Type B pancreatic cell (in vitro differentiated cells): ENCODE measurements around the gene RPL23. TPM values are rescaled to one million over a fixed set of nuclear protein-coding genes. Genes with fewer than 3 reads are reported as not detected.

ENCODE experiments used
- DNase-seq: peaks from one replicate; pipeline ENCODE4 v3.0.0; 2021; ENCODE audit warnings: mixed read lengths; ENCODE audit not compliant: unreplicated experiment; ENCODE audit errors: extremely low spot score
- H3K27ac Mint-ChIP-seq: 2 replicates; pipeline ENCODE4 v1.8.0; 2021; ENCODE audit warnings: mild to moderate bottlenecking, mixed read lengths
- H3K27me3 Mint-ChIP-seq: 2 replicates; pipeline ENCODE4 v1.8.0; 2021; ENCODE audit warnings: mixed read lengths
- H3K36me3 Mint-ChIP-seq: 2 replicates; pipeline ENCODE4 v1.8.0; 2021; ENCODE audit warnings: mixed read lengths
- H3K4me1 Mint-ChIP-seq: one replicate; pipeline ENCODE4 v1.8.0; 2021; ENCODE audit warnings: mixed read lengths; ENCODE audit not compliant: unreplicated experiment
- H3K4me3 Mint-ChIP-seq: 2 replicates; pipeline ENCODE4 v1.8.0; 2021; ENCODE audit warnings: mild to moderate bottlenecking, mixed read lengths
- H3K9me3 Mint-ChIP-seq: 2 replicates; pipeline ENCODE4 v1.8.0; 2021; ENCODE audit warnings: mixed read lengths
- total RNA-seq: library from RNA; stranded (reverse); gene quantifications from 2 replicates; pipeline ENCODE4 v1.2.1, GENCODE V29; 2021; ENCODE audit warnings: low replicate concordance
- TF ChIP-seq, protein P1 (sequence below): fragments of 200-600 bp; sonication (generic); conservative IDR thresholded peaks from 2 replicates; pipeline ENCODE4 v1.5.0; 2021; ENCODE audit warnings: antibody characterized with exemption, mild to moderate bottlenecking

The RPL23 gene
- total RNA-seq, 1 donor from 2014 or later, result 1,925 TPM

DNA sequence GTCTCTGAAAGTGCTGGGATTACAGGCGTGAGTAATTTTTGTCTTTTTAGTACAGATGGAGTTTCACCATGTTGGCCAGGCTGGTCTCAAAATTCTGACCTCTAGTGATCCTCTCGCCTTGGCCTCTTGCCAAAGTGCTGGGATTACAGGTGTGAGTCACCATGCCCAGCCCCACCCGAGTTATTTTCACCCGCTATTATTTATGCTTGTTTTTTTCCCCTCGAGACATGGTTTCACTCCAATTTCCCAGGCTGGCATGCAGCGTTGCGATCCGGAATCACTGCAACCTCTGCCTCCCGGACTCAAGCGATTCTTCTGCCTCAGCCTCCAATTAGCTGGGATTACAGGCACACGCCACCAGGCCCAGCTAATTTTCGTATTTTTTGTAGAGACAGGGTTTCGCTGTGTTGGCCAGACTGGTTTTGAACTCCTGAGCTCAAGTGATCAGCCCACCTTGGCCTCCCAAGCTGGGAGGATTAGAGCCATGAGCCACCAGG is 9.2 kb downstream of the RPL23 start:
- Mint-ChIP-seq H3K36me3 (peaks cover 15% of the 10 kb centered on the region), H3K27me3 (no peaks in the 10 kb centered on the region), H3K27ac (no peak overlapping the region), H3K4me1 (peaks cover 4% of the 10 kb centered on the region), H3K9me3 (no peaks in the 10 kb centered on the region), H3K4me3 (no peak overlapping the region)
- TF ChIP-seq, protein P1, sequence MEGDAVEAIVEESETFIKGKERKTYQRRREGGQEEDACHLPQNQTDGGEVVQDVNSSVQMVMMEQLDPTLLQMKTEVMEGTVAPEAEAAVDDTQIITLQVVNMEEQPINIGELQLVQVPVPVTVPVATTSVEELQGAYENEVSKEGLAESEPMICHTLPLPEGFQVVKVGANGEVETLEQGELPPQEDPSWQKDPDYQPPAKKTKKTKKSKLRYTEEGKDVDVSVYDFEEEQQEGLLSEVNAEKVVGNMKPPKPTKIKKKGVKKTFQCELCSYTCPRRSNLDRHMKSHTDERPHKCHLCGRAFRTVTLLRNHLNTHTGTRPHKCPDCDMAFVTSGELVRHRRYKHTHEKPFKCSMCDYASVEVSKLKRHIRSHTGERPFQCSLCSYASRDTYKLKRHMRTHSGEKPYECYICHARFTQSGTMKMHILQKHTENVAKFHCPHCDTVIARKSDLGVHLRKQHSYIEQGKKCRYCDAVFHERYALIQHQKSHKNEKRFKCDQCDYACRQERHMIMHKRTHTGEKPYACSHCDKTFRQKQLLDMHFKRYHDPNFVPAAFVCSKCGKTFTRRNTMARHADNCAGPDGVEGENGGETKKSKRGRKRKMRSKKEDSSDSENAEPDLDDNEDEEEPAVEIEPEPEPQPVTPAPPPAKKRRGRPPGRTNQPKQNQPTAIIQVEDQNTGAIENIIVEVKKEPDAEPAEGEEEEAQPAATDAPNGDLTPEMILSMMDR, result no peak
- no peak for DNase-seq

- no peak for DNase-seq
- Mint-ChIP-seq H3K36me3 (no peaks in the 10 kb centered on the region), H3K9me3 (no peaks in the 10 kb centered on the region), H3K4me3 (peak overlapping the region; percentile 100), H3K27me3 (peaks cover 12% of the 10 kb centered on the region), H3K27ac (peak overlapping the region; percentile 100), H3K4me1 (peaks cover 23% of the 10 kb centered on the region)
- TF ChIP-seq, protein P1, result no peak
These were observed 27.7 kb downstream of the RPL23 start for GRCh38 chr17:38825762-38826247.

DNA sequence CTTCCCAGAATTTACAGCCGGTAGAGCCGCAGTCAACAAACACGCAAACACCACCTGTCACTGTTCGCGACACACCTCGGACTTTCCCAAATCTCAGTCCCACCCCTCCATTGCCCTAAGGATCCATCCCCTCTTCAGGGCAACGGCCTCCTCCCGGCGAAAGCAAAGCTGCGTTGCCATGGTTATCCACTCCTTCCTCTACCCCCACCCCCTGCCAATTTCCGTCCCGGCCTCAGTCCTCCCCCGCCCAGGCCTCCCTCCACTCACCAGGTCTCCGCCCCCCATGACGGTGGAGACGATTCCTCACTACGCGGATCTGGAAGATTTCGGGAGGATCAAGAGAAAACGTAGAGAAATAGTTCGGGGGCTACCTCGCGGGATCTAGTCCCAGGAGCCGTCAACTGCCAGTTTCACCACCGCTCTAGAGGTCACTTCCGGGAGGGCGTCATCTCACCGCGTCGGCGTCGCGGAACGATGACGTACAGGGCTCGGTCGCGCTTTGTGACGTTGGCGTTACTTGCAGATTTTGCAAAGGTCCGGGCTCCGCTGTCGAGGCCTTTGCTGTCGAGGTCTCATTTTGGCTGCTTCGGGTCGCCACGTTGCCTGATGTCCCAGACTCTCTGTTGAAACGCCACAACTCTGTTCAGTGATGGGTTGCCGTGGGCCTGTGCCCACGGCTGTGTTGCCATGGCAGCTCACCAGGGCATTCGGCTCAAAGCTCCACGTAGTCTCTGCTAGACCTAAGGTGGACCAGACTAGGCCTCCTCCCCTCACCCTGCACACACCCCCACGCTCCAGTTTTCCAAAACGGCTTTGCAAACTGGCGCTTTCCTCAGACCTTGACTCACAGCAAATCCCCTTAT is 28.4 kb downstream of the RPL23 start, which contains the start of gene CWC25:
Gene CWC25, minus strand, starts transcription at position 423 of the 863 bp plus-strand sequence. Its CDS starts 138 bp downstream, at position 285.
- TF ChIP-seq, protein P1, result no peak
- Mint-ChIP-seq H3K36me3 (peaks cover 5% of the 10 kb centered on the region), H3K4me1 (peaks cover 23% of the 10 kb centered on the region), H3K27me3 (peaks cover 9% of the 10 kb centered on the region), H3K27ac (peak within 1 kb of the TSS; percentile 100), H3K4me3 (peak within 1 kb of the TSS; percentile 100), H3K9me3 (no peaks in the 10 kb centered on the region)
- DNase-seq, result peak; percentile 98

- no peaks in the 10 kb centered on the region for H3K27me3 Mint-ChIP-seq
- DNase-seq, result no peak
- no peak overlapping the region for H3K4me3 Mint-ChIP-seq
- TF ChIP-seq, protein P1, result peak; percentile 45
- peaks cover 17% of the 10 kb centered on the region for H3K36me3 Mint-ChIP-seq
- H3K9me3 Mint-ChIP-seq, result no peaks in the 10 kb centered on the region
- no peak overlapping the region for H3K27ac Mint-ChIP-seq
- no peaks in the 10 kb centered on the region for H3K4me1 Mint-ChIP-seq
These were observed 37.8 kb downstream of the RPL23 start for GRCh38 chr17:38815576-38816193.

GRCh38 chr17:38809828-38810227 is 43.7 kb downstream of the RPL23 start:
- Mint-ChIP-seq H3K4me1 (no peaks in the 10 kb centered on the region), H3K4me3 (no peak overlapping the region), H3K9me3 (no peaks in the 10 kb centered on the region), H3K36me3 (peaks cover 16% of the 10 kb centered on the region), H3K27ac (no peak overlapping the region), H3K27me3 (no peaks in the 10 kb centered on the region)
- TF ChIP-seq, protein P1, result no peak
- DNase-seq, result no peak
